GM12872 (cell line): ENCODE results near the gene UBE2R2.

Experiments
- TF ChIP-seq, protein P1 (sequence below): IDR thresholded peaks from 3 replicates; pipeline ENCODE4 v1.5.1; 2011; ENCODE audit warnings: low read depth, mild to moderate bottlenecking, low read length, moderate library complexity; ENCODE audit not compliant: insufficient read depth

The UBE2R2 gene

DNA sequence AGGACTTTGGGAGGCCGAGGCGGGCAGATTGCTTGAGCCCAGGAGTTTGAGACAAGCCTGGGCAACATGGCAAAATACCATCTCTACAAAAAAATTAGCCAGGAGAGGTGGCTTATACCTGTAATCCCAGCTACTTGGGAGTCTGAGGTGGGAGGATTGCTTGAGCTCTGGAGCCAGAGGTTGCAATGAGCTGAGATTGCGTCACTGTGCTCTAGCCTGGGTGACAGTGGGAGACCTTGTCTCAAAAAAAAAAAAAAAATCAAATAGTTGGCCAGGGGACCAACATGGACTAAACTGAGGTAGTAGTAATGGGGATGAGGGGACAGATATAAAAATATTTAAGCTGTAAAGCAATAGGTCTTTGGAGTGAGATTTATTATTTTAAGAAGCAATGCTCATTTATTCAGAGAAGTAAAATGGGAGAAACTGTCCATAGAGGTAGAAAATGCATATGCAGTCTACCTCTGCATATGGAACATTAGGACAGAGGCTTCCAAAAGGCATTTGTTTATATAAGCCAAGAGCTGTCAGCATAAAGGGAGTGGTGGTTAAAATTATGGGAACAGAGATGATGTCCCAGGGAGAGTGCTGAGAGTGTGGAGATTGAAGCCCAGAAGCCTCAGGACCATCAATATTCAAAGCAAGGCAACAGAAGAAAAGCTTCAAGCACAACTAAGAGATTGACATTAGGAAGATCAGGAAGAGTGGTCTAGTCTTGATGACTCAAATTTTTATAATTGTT lies 98.1 kb downstream of the UBE2R2 start:
- TF ChIP-seq, protein P1, sequence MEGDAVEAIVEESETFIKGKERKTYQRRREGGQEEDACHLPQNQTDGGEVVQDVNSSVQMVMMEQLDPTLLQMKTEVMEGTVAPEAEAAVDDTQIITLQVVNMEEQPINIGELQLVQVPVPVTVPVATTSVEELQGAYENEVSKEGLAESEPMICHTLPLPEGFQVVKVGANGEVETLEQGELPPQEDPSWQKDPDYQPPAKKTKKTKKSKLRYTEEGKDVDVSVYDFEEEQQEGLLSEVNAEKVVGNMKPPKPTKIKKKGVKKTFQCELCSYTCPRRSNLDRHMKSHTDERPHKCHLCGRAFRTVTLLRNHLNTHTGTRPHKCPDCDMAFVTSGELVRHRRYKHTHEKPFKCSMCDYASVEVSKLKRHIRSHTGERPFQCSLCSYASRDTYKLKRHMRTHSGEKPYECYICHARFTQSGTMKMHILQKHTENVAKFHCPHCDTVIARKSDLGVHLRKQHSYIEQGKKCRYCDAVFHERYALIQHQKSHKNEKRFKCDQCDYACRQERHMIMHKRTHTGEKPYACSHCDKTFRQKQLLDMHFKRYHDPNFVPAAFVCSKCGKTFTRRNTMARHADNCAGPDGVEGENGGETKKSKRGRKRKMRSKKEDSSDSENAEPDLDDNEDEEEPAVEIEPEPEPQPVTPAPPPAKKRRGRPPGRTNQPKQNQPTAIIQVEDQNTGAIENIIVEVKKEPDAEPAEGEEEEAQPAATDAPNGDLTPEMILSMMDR = no peak

DNA sequence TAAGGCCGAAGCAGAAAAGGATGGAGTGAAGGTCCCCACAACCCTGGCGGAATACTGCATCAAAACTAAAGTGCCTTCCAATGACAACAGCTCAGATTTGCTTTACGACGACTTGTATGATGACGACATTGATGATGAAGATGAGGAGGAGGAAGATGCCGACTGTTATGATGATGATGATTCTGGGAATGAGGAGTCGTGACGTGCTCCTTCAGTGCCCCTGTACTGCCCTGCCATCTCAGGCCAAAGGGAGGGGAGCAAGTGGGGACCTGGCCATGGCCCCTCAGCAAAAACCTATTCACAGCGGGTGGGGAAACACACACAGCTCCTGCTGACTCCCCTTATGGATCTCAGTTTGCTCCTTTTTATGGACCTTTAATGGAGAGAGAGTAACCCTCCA lies 100.1 kb downstream of the UBE2R2 start:
- TF ChIP-seq, protein P1 = no peak

DNA sequence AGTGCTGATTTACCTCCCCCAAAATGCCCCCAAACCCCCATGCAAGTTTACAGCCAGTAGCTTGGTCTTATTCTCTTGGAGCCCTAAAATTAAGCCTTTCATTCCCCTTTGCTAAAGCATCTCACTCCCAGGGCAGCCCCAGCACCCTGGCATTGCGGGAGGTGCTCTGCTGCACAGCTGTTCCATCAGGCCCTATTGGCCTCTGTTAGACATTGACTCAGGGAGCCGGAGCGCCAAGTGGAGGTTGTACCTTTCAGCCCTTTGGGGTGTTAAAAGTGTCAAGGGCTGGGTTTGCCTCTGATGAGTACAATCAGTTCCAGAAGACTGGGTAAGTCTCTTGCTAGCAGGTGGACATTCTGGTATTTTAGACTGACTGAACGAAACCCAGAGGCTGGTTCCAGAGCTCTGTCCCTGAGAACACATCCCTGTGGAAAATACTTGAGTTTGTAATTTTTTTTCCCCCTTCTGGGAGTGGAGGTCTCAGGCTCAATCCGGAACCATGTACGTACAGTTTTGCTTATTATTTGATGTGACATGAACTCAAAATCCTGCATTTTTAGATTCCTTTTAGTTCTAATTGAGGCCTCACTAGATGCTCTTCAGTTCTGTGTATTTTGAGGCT lies 102.4 kb downstream of the UBE2R2 start:
- TF ChIP-seq, protein P1 = no peak

DNA sequence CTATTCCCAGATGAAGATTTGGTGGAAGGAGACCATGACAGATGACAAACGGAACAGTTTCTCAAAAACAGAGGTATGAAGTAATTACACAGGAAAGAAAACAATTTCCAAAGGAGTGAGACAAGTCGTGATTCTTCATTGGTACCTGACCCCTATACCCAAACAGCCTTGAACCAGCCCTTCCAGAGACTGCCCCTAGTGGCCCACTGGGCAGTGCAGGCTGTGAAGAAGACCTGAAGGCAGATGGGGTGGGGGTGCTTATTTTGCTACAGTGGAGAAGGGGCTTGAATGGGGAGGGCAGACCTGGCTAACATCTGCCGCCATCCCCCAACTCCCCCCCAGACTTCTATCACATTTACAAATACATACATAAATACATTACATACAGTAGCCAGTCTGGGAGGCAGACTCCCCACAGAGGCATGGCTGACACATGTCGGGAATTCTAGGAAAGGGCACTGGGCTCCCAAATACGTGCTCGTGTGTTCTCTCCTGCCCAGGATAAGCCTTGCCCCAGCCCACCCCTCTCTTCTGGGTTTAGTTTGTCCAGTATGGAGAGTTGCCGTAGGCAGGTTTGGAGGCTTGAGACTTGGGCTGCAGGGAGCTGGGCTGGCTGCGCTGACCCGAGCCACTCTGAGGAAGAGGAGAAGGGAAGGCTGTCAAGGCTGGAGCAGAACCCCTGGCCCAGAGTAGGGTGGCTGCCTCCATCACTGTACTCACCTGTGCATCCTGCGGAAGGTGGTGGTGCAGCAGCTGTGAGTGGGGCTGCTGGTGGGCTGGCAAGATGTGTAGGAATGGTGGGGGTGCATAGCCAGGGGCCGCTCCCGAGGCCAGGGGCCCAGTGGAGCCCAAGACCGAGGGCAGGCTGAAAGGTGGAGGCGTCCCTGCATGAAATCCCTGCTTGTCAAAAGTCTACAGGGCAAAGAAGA lies 105.3 kb downstream of the UBE2R2 start:
- TF ChIP-seq, protein P1 = peak; percentile 88

DNA sequence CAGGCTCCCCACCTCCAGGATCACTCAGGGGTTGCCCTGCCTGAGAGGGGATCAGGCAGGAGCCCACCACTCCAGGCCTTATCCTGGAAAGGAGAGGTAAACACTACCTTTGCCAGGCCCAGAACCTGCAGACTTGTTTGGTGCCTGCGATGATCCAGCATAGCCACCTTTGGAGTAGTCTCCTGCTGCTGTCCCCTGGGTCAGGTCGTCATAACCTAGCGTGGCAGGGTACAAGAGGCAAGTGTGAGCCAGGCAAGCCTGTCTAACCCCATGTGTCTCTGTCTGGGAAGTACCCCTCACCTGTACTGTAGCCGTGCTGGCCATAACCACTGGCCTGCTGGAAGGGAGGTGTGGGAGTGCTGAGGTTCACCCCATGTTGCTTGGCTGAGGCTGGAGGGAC lies 106.1 kb downstream of the UBE2R2 start:
- TF ChIP-seq, protein P1 = no peak

DNA sequence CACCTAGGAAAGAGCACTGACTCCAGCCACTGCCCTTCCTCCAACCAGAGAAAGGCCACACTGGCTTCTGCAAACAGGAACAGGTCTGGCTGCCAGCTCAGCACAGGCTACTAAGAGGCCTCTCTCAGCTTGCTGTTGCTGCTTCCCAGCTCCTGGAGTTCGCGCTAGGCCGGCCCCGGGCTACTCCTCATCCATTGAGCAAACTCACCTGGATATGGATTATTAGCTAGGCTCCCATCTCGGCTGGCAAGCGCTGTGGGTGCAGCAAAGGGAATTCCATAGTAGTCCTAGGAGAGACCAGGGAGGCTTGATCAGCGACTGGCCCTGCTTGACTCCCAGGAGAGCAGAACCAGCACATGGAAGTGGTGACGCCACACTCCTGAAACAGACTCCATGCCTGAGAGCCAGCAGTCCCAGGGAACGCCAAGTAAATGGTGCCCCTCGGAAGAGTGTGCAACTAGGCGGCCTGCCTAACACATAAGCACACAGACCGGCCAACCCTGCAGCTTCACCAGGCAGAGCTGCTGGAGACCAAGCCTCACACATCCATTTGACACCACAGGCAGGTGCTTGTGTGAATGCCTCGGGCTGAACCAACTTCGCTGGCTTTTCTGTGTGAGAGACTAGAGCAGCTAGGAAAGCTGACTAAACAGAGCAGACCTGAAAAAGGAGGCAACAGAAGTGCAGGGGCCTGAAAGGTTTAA lies 107.2 kb downstream of the UBE2R2 start:
- TF ChIP-seq, protein P1 = no peak
